Stimulated activated naive CD4-positive, alpha-beta T cell treated with Interleukin-2 at 50 U/mL for 16 hours (primary cell): Measurements from ENCODE around the gene HBD.
"Not testable (repeated sequence)": the region's sequence is repeated elsewhere in the genome, so short reads cannot be mapped to it uniquely, and the experiment has no call there.

Experiments
- DNase-seq: peaks from one replicate; lab custom pipeline; 2025; lab: John Stamatoyannopoulos, UW

Gene HBD

GRCh38 chr11:5252919-5253265, 18.6 kb upstream of the HBD start:
- DNase-seq, result no peak

DNA sequence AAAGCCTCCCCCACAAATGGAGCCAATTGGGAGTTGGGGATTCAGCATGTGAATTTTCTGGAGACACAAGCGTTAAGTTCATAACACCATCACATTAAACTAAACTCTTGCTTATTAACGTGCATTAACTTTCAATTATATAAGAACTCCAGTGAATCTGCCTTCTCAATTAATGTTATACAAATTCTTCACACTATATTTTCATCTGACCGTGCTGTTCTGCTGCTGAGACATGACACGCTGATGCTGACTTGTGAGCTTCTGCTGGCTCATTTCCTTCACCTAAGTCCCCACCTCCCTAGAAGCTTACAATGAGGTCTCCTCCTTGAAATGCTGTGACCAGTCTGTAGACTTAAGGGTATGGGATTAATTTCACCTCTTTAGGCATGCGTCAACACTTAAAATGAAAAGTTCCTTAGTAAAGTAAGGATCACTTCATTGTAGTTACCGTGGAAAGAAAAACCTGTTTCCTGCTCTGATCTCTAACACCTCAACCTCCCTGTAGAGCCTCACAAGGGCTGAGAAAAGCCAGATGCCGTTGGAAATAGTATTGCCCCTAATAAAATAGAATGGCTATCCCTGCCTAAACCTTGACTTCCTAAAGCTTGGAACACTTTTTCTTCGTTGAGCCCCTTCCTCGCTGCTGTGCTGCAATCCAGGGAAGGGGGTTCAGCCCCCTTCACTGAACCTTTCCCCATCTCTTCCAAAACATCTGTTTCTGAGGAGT, 18.1 kb upstream of the HBD start:
- DNase-seq, result no peak

- DNase-seq, result no peak
These were observed 17.5 kb upstream of the HBD start for GRCh38 chr11:5251746-5252145.

- no peak for DNase-seq
These were observed 16.4 kb upstream of the HBD start for GRCh38 chr11:5250543-5251204.

DNA sequence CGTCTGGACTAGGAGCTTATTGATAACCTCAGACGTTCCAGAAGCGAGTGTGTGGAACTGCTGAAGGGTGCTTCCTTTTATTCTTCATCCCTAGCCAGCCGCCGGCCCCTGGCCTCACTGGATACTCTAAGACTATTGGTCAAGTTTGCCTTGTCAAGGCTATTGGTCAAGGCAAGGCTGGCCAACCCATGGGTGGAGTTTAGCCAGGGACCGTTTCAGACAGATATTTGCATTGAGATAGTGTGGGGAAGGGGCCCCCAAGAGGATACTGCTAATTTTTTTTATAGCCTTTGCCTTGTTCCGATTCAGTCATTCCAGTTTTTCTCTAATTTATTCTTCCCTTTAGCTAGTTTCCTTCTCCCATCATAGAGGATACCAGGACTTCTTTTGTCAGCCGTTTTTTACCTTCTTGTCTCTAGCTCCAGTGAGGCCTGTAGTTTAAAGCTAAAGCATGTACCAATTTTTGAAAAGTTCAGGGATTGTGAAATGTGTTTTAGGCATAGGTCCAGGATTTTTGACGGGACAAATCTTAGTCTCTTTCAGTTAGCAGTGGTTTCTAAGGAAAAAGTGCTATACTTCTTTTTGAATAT, 15.6 kb upstream of the HBD start, which contains the start of gene HBG1:
Gene HBG1 (minus strand): TSS at position 51 of the 590 bp plus-strand sequence. CDS start 53 bp downstream, outside the sequence.
- DNase-seq, result not testable (repeated sequence)

- not testable (repeated sequence) for DNase-seq
These were observed 14.2 kb upstream of the HBD start for GRCh38 chr11:5248498-5248897.

GRCh38 chr11:5247472-5248192, 13.3 kb upstream of the HBD start:
- no peak for DNase-seq

DNA sequence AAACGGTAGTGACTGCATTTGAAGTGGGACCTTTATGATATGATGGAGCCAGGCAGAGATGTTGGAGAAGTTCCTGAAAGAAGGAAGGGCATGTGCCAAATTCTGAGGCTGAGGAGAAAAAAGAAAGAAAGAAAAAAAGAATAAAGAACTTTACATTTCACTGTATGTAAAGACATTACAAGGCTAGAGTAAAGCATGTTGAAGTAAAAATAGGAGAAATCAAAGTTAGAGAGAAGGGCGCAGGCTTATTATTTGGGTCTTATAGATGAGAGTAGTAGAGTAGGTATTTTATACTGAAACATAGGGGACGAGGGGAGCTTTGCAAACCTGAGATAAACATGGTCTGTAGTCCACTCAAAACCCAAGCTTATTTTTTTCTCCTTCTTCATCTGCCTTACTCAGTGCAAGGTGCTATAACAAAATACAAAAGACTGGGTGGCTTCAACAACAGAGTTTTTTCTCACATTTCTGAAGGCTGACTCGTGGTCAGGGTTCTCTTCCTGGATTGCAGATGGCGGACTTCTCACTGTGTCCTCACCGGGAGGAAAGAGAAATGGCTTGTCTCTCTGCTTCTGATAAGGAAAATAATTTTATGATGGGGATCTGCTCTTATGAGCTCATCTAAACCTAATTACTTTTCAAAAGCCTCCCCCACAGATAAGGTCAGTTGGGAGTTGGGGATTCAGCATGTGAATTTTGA, 12.6 kb upstream of the HBD start:
- no peak for DNase-seq

- no peak for DNase-seq
These were observed 10.9 kb upstream of the HBD start for GRCh38 chr11:5245155-5245554.

DNA sequence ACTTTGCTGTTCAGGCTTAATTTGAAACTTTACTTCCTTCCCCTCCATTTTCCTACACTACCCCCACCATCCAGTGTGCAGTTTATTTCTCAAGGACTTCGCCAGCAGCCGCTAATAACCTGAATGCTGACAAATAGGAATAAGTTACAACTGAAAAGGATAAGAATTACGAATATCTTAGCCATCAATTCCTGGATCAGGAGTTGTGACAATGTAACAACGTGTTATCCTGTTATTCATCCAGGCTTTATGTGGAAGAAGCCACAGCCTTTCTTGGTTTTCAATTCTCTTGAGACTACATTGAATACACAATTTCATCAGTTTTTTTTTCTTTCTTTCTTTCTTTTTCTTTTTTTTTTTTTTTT, 9.5 kb upstream of the HBD start:
- no peak for DNase-seq

DNA sequence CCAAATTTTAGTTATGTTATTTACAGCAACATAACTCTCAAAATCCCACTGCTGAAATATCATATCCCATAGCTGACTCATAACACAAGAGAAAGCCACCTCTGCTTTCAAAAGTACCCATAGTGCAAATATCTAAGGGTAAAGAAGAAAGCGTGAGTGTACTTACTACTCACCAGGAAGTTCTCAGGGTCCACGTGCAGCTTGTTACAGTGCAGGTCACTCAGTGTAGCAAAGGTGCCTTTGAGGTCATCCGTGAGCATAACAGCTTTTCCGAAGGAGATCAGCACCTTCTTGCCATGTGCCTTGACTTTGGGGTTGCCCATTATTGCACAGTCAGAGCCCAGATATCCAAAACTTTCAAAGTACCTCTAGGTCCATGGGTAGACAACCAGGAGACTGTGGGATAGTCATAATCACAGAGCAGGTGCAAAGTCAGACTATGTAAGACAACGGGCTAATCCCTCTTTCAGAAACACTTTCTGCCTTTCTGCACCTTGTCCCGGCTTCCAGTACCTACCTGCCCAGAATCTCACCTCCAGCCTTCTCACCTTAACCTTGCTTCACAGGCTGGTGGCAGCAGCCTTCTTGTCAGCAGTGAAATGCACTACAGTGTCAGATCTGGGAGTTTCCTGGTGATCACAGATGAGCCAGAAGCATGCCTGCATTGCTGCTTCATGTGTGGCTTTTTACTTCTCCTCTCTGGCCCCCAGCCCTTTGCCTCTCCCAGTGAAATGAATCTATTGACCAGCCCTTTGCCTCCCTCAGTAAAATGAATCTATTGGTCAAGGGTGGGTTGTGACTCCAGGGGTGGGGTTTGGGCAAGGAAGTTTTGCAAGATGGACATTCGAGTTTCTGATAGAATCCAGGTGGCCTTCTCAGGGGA, 8.9 kb upstream of the HBD start:
- no peak for DNase-seq

DNA sequence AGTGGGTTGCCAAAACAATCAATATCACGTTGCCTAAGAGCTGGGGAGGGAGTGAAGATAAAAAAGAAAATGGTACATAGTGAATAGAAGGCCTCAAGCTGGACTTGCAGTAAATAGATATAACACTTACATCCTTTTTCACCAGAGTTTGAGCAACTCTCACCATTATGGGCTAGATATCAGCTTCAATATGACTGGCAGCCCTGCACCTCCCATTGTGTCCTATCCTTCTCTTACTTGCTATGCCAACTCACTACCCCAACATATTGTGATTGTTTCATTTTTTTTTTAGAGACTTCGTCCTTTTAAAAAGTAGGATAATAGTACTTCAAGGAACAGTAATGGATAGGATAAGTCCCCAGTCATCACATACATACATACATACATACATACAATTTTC, 7.9 kb upstream of the HBD start:
- DNase-seq, result no peak

GRCh38 chr11:5241458-5241857, 7.2 kb upstream of the HBD start:
- DNase-seq, result no peak

DNA sequence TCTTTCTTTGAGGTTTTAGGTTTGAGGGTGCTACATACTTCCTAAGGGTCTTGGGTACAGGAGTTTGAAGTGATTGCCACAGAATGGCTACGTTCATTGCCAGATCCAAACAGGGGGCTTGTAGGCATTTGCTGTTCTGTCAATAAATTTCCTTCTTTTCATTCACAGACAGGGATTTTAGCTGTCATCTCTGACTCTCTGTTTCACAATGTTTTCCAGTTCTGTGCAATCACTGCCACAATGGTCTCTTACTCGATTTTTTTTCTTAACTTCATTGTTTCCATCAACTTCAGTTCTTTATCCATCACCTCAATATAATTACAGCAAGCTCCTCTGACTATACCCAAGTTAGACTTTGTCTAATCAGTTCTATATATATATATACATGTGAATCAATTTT, 6.2 kb upstream of the HBD start:
- DNase-seq, result no peak

DNA sequence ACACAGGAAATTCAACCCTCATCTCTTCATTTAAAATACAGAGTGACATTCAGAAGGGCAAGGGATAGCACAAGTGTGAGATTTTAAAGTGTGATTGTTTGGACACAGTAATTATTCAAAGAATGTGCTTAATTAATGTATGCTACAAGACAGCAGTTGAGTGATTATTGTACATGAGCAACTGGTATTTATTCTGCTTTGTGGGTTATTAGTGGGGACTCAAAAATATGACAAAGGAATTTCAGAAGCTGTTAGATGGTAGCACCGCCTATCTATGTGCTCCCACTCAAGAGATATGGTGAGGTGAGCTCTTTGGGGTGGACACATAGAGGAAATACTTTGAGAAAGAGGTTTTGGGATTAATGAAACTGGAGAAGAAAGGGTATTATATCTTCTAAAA, 5.8 kb upstream of the HBD start:
- no peak for DNase-seq

DNA sequence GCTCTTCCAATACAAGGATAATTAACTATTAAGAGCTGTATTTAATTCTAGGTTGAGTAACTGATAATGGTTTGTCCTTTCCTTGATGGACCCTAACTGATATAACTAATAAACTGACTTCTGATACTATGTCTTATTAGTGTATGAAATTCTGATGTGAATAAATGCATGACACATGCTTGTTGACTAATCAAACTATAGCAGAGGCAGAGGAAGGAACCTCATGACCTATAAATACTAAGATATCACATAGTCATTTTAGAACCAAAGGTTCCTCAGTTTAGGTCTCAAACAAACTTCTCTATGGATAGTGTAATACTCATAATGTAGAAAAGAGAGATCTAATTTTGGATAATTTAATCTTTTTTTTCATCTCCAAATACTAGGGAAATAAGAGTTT, 4.8 kb upstream of the HBD start:
- no peak for DNase-seq

GRCh38 chr11:5238486-5238885, 4.2 kb upstream of the HBD start:
- DNase-seq, result no peak

GRCh38 chr11:5237420-5237819, 3.1 kb upstream of the HBD start:
- no peak for DNase-seq

GRCh38 chr11:5235364-5236095, 1.2 kb upstream of the HBD start:
- no peak for DNase-seq

GRCh38 chr11:5233307-5233706, 976 bp downstream of the HBD start:
- no peak for DNase-seq

GRCh38 chr11:5232821-5233220, 1.5 kb downstream of the HBD start:
- no peak for DNase-seq
